Muscle of back (tissue), 13 donors: ENCODE data around the gene CALHM6. TPM values are rescaled to one million over a fixed set of nuclear protein-coding genes. Genes with fewer than 3 reads are reported as not detected.

Source experiments
- DNase-seq, 3 donors: peaks; one replicate each; pipeline versions ENCODE4 v3.0.0 to v3.0.0-alpha.2; 2013
- long read RNA-seq, 9 donors: transcript quantifications; one replicate each; lab custom pipeline, GENCODE V29; 2026
- polyA plus RNA-seq, 10 donors: library from polyadenylated mRNA; unstranded; fragments of 120-200 nt; gene quantifications; one replicate each; pipeline ENCODE4 v1.2.1, GENCODE V29; 2013; ENCODE audit not compliant: insufficient read length in 10 of 10

Gene CALHM6
- 1 to 10 TPM; 2.1 to 4.7 (median 4.0) TPM for polyA plus RNA-seq
- long read RNA-seq, donor 1, result 0 reads
- long read RNA-seq, donor 2, result 0 reads
- long read RNA-seq, donor 3, result 0 reads
- long read RNA-seq, donor 4, partial matches to known transcripts, result 0 of 1 reads
- long read RNA-seq, donor 4, other reads (novel, unspliced or antisense), result 0 of 1 reads
- long read RNA-seq, donor 5, partial matches to known transcripts, result 6 of 6 reads
- long read RNA-seq, donor 5, other reads (novel, unspliced or antisense), result 0 of 6 reads
- long read RNA-seq, donor 6, partial matches to known transcripts, result 7 of 9 reads
- long read RNA-seq, donor 6, other reads (novel, unspliced or antisense), result 0 of 9 reads
- long read RNA-seq, donor 7, result 0 reads
- long read RNA-seq, donor 8, partial matches to known transcripts, result 5 of 5 reads
- long read RNA-seq, donor 8, other reads (novel, unspliced or antisense), result 0 of 5 reads
- long read RNA-seq, donor 9, partial matches to known transcripts, result 0 of 1 reads
- long read RNA-seq, donor 9, other reads (novel, unspliced or antisense), result 0 of 1 reads

GRCh38 chr6:116461331-116461931 is at the start of gene CALHM6:
Gene CALHM6 (plus strand): TSS chr6:116461375. CDS start chr6:116461930, 555 bp downstream.
- DNase-seq, result peak in 1 of 3 donors; percentile 31

- no peak for DNase-seq
These were observed 48.9 kb upstream of the CALHM6 start for GRCh38 chr6:116412270-116412669.

- DNase-seq, result no peak
These were observed 47.8 kb upstream of the CALHM6 start for GRCh38 chr6:116413357-116413756.

- DNase-seq, result no peak
These were observed 43.5 kb upstream of the CALHM6 start for GRCh38 chr6:116417661-116418060.

GRCh38 chr6:116419069-116419786 is 41.9 kb upstream of the CALHM6 start:
- no peak for DNase-seq

- DNase-seq, result no peak
These were observed 40.8 kb upstream of the CALHM6 start for GRCh38 chr6:116420341-116420740.

GRCh38 chr6:116422238-116422637 is 38.9 kb upstream of the CALHM6 start:
- DNase-seq, result no peak

GRCh38 chr6:116424001-116424400 is 37.2 kb upstream of the CALHM6 start:
- no peak for DNase-seq

- DNase-seq, result no peak
These were observed 34.6 kb upstream of the CALHM6 start for GRCh38 chr6:116426551-116426950.

- no peak for DNase-seq
These were observed 32.1 kb upstream of the CALHM6 start for GRCh38 chr6:116429111-116429510.

GRCh38 chr6:116430860-116431259 is 30.3 kb upstream of the CALHM6 start:
- no peak for DNase-seq

GRCh38 chr6:116431964-116432595 is 29.1 kb upstream of the CALHM6 start:
- DNase-seq, result no peak

GRCh38 chr6:116433206-116433712 is 27.9 kb upstream of the CALHM6 start:
- no peak for DNase-seq

GRCh38 chr6:116434056-116434725 is 27.0 kb upstream of the CALHM6 start:
- no peak for DNase-seq

- DNase-seq, result no peak
These were observed 24.6 kb upstream of the CALHM6 start for GRCh38 chr6:116436586-116436985.

GRCh38 chr6:116437656-116438055 is 23.5 kb upstream of the CALHM6 start:
- no peak for DNase-seq

- peak in 1 of 3 donors; percentile 30 for DNase-seq
These were observed 22.4 kb upstream of the CALHM6 start for GRCh38 chr6:116438590-116439448.

- peak in 1 of 3 donors; percentile 28 for DNase-seq
These were observed 21.6 kb upstream of the CALHM6 start for GRCh38 chr6:116439522-116440051.

- DNase-seq, result no peak
These were observed 18.1 kb upstream of the CALHM6 start for GRCh38 chr6:116443105-116443504.

GRCh38 chr6:116444092-116444491 is 17.1 kb upstream of the CALHM6 start:
- peak in 1 of 3 donors; percentile 28 for DNase-seq
